AML-193 (cell line): ENCODE results near the gene GALNS.

ENCODE experiments used
- DNase-seq, 2 experiments: peaks; one replicate each; lab custom pipeline; 2025; lab: John Stamatoyannopoulos, UW

GALNS gene

GRCh38 chr16:88769617-88770460 is 86.9 kb downstream of the GALNS start:
- no peak for DNase-seq

GRCh38 chr16:88768071-88768783 is 88.5 kb downstream of the GALNS start:
- DNase-seq, result no peak

GRCh38 chr16:88767546-88768070 is 89.1 kb downstream of the GALNS start:
- DNase-seq, result no peak

GRCh38 chr16:88766975-88767374 is 89.8 kb downstream of the GALNS start:
- DNase-seq, result no peak

- DNase-seq, result no peak
Measured at GRCh38 chr16:88764913-88765349, 91.8 kb downstream of the GALNS start.

- no peak for DNase-seq
Measured at GRCh38 chr16:88764080-88764479, 92.7 kb downstream of the GALNS start.
